Astrocyte (in vitro differentiated cells and primary cell): ENCODE measurements around the gene FAM81B. TPM values are rescaled to one million over a fixed set of nuclear protein-coding genes. Genes with fewer than 3 reads are reported as not detected.

Experiments used
- DNase-seq: peaks from one replicate; pipeline ENCODE4 v3.0.0-alpha.2; 2010; ENCODE audit warnings: low read depth
- FAIRE-seq: peaks from 2 replicates; lab custom pipeline; 2011; peaks lifted over from hg19 to GRCh38; lab: Jason Lieb, UNC
- H2AFZ ChIP-seq: 2 replicates; pipeline ENCODE4 v1.6.0; 2012; ENCODE audit warnings: low read depth, low read length, inconsistent platforms
- H3K27ac ChIP-seq: 2 replicates; pipeline ENCODE4 v1.5.1; 2011; ENCODE audit warnings: low read depth, low read length, inconsistent platforms
- H3K27me3 ChIP-seq: 2 replicates; pipeline ENCODE4 v1.6.0; 2011; ENCODE audit warnings: low read length, inconsistent platforms; ENCODE audit not compliant: insufficient read depth
- H3K36me3 ChIP-seq: 2 replicates; pipeline ENCODE4 v1.5.1; 2011; ENCODE audit warnings: low read length, inconsistent platforms; ENCODE audit not compliant: insufficient read depth
- H3K4me1 ChIP-seq: 2 replicates; pipeline ENCODE4 v1.5.1; 2011; ENCODE audit warnings: low read length, inconsistent platforms; ENCODE audit not compliant: insufficient read depth
- H3K4me2 ChIP-seq: 2 replicates; pipeline ENCODE4 v1.6.0; 2012; ENCODE audit warnings: low read length, inconsistent platforms
- H3K4me3 ChIP-seq: 2 replicates; pipeline ENCODE4 v1.5.1; 2011; ENCODE audit warnings: low read depth, mild to moderate bottlenecking, low read length, inconsistent platforms; ENCODE audit not compliant: insufficient read depth
- H3K79me2 ChIP-seq: 2 replicates; pipeline ENCODE4 v1.6.0; 2012; ENCODE audit warnings: mild to moderate bottlenecking, low read length, inconsistent platforms; ENCODE audit not compliant: insufficient read depth
- H3K9ac ChIP-seq: 2 replicates; pipeline ENCODE4 v1.6.0; 2012; ENCODE audit warnings: mild to moderate bottlenecking, low read length, inconsistent platforms
- H3K9me3 ChIP-seq: 2 replicates; pipeline ENCODE4 v1.5.1; 2012; ENCODE audit warnings: low read depth, mild to moderate bottlenecking, low read length, inconsistent platforms; ENCODE audit not compliant: insufficient read depth
- H4K20me1 ChIP-seq: 2 replicates; pipeline ENCODE4 v1.6.0; 2012; ENCODE audit warnings: low read length, inconsistent platforms; ENCODE audit not compliant: insufficient read depth
- H3K27ac Mint-ChIP-seq: one replicate; pipeline ENCODE4 v1.8.0; 2021; ENCODE audit warnings: mild to moderate bottlenecking, mixed read lengths; ENCODE audit not compliant: unreplicated experiment
- H3K27me3 Mint-ChIP-seq: one replicate; pipeline ENCODE4 v1.8.0; 2021; ENCODE audit warnings: low read depth, mixed read lengths; ENCODE audit not compliant: unreplicated experiment
- H3K36me3 Mint-ChIP-seq: one replicate; pipeline ENCODE4 v1.8.0; 2021; ENCODE audit warnings: low read depth, mixed read lengths; ENCODE audit not compliant: unreplicated experiment
- H3K4me1 Mint-ChIP-seq: one replicate; pipeline ENCODE4 v1.8.0; 2021; ENCODE audit warnings: low read depth, mixed read lengths; ENCODE audit not compliant: unreplicated experiment
- H3K4me3 Mint-ChIP-seq: one replicate; pipeline ENCODE4 v1.8.0; 2021; ENCODE audit warnings: mild to moderate bottlenecking, moderate library complexity, mixed read lengths; ENCODE audit not compliant: unreplicated experiment
- H3K9me3 Mint-ChIP-seq: one replicate; pipeline ENCODE4 v1.8.0; 2021; ENCODE audit warnings: mild to moderate bottlenecking, mixed read lengths; ENCODE audit not compliant: unreplicated experiment
- CTCF ChIP-seq: IDR thresholded peaks from 2 replicates; pipeline ENCODE4 v1.5.1; 2011; ENCODE audit warnings: low read depth, mild to moderate bottlenecking, inconsistent platforms, low read length, moderate library complexity; ENCODE audit not compliant: insufficient read depth
- EZH2 ChIP-seq: IDR thresholded peaks from 2 replicates; pipeline ENCODE4 v1.6.1; 2012; ENCODE audit warnings: mild to moderate bottlenecking, low read length, inconsistent platforms; ENCODE audit not compliant: insufficient read depth
- total RNA-seq: library from RNA; stranded (reverse); gene quantifications from 2 replicates; pipeline ENCODE4 v1.2.1, GENCODE V29; 2021

FAM81B gene
- total RNA-seq, 1 donor from 2014 or later, result 0.52 TPM

GRCh38 chr5:95369782-95370181 lies 21.4 kb upstream of the FAM81B start:
- Histone ChIP-seq H3K79me2 (no peaks in the 10 kb centered on the region), H3K4me1 (no peaks in the 10 kb centered on the region), H3K9ac (no peak overlapping the region), H3K36me3 (no peaks in the 10 kb centered on the region), H3K4me3 (no peak overlapping the region), H3K4me2 (no peak overlapping the region), H4K20me1 (no peaks in the 10 kb centered on the region), H3K27ac (no peak overlapping the region), H3K9me3 (no peaks in the 10 kb centered on the region), H3K27me3 (no peaks in the 10 kb centered on the region), H2AFZ (no peak overlapping the region)
- DNase-seq (no peak), FAIRE-seq (no peak)
- Mint-ChIP-seq H3K27ac (no peak overlapping the region), H3K4me1 (no peaks in the 10 kb centered on the region), H3K9me3 (peaks cover 9% of the 10 kb centered on the region), H3K4me3 (no peak overlapping the region), H3K36me3 (no peaks in the 10 kb centered on the region), H3K27me3 (peaks cover 2% of the 10 kb centered on the region)
- TF ChIP-seq EZH2 (no peak), CTCF (no peak)

- H3K4me3 ChIP-seq, result no peak overlapping the region
- no peak overlapping the region for H3K4me2 ChIP-seq
- DNase-seq (no peak), FAIRE-seq (no peak)
- TF ChIP-seq EZH2 (no peak), CTCF (no peak)
- Mint-ChIP-seq H3K4me3 (no peak overlapping the region), H3K4me1 (peaks cover 10% of the 10 kb centered on the region), H3K9me3 (peaks cover 2% of the 10 kb centered on the region), H3K27ac (no peak overlapping the region), H3K36me3 (no peaks in the 10 kb centered on the region), H3K27me3 (peaks cover 2% of the 10 kb centered on the region)
- H4K20me1 ChIP-seq, result no peaks in the 10 kb centered on the region
- no peak overlapping the region for H2AFZ ChIP-seq
- H3K4me1 ChIP-seq, result no peaks in the 10 kb centered on the region
- H3K9me3 ChIP-seq, result no peaks in the 10 kb centered on the region
- no peaks in the 10 kb centered on the region for H3K36me3 ChIP-seq
- no peaks in the 10 kb centered on the region for H3K27me3 ChIP-seq
- H3K79me2 ChIP-seq, result no peaks in the 10 kb centered on the region
- no peak overlapping the region for H3K27ac ChIP-seq
- no peak overlapping the region for H3K9ac ChIP-seq
Observed at GRCh38 chr5:95374061-95374460, 17.1 kb upstream of the FAM81B start.

GRCh38 chr5:95375591-95375990 lies 15.6 kb upstream of the FAM81B start:
- Histone ChIP-seq H3K36me3 (no peaks in the 10 kb centered on the region), H3K9me3 (no peaks in the 10 kb centered on the region), H3K27me3 (no peaks in the 10 kb centered on the region), H3K79me2 (no peaks in the 10 kb centered on the region), H3K9ac (no peak overlapping the region), H3K4me2 (no peak overlapping the region), H3K4me1 (no peaks in the 10 kb centered on the region), H3K4me3 (no peak overlapping the region), H3K27ac (no peak overlapping the region), H2AFZ (no peak overlapping the region), H4K20me1 (no peaks in the 10 kb centered on the region)
- Mint-ChIP-seq H3K4me3 (no peak overlapping the region), H3K27me3 (no peaks in the 10 kb centered on the region), H3K4me1 (peaks cover 10% of the 10 kb centered on the region), H3K9me3 (peaks cover 9% of the 10 kb centered on the region), H3K27ac (peak overlapping the region; percentile 79), H3K36me3 (no peaks in the 10 kb centered on the region)
- TF ChIP-seq CTCF (no peak), EZH2 (no peak)
- DNase-seq, result peak; percentile 5
- no peak for FAIRE-seq
